ENCODE results near the gene MTRFR. TPM values are rescaled to one million over a fixed set of nuclear protein-coding genes. Genes with fewer than 3 reads are reported as not detected.

MTRFR gene
- total and polyA plus RNA-seq, 2 donors (not counting 1 experiment from before 2014, with no cell fraction given) = 18.7 to 45.5 TPM

DNA sequence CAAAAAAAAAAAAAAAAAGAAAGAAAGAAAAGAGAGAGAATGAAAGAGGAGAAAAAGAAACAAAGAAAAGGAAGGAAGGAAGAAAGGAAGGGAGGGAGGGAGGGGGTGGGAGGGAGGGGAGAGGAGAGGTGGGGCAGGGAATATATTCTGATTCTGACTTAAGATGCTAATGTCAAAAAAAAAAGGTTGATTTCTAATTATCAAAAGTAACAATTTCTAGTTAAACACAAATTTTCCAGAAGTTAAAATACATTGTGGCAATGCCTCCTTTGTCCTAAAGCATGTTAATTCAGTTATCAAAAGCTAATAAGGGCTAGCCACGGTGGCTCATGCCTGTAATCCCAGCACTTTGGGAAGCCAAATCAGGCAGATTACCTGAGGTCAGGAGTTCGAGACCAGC is 7.8 kb upstream of the MTRFR start:
- no peak for TF ChIP-seq EZH2 (IDR thresholded peaks at IDR 0.05; ENCODE audit: borderline replicate concordance, insufficient read depth, low read depth, low read length, poor library complexity, severe bottlenecking)
- Histone ChIP-seq H3K79me2 (ENCODE audit: control insufficient read depth, insufficient read depth, low read length) (peaks cover 34% of the 10 kb centered on the region), H3K4me3 (ENCODE audit: control extremely low read depth in 1 of 5, extremely low read depth in 1 of 5, insufficient read depth in 1 of 5, low read depth in 2 of 5, low read length in 4 of 5) (no peak overlapping the region), H4K20me1 (ENCODE audit: control insufficient read depth, insufficient read depth, low read length, poor library complexity, severe bottlenecking) (no peaks in the 10 kb centered on the region), H3K9ac (ENCODE audit: low read length) (no peak overlapping the region), H3K36me3 (replicated peaks in 1 of 2; ENCODE audit: control extremely low read depth in 1 of 2, control insufficient read depth in 1 of 2, extremely low read depth in 1 of 2, insufficient read depth in 2 of 2, low read length in 1 of 2) (peaks cover 2 to 21% of the 10 kb centered on the region in 2 experiments), H3K4me1 (ENCODE audit: control insufficient read depth in 2 of 2, insufficient read depth in 2 of 2, low read length in 2 of 2) (peaks cover 6 to 7% of the 10 kb centered on the region in 2 donors), H2AFZ (ENCODE audit: insufficient read depth, low read depth, low read length, poor library complexity, severe bottlenecking) (no peak overlapping the region), H3K27ac (ENCODE audit: low read length in 2 of 2) (no peak overlapping the region), H3K9me3 (ENCODE audit: control extremely low read depth in 1 of 3, control insufficient read depth in 2 of 3, insufficient read depth in 1 of 3, low read length in 2 of 3) (no peaks in the 10 kb centered on the region), H3K27me3 (replicated peaks in 1 of 4; ENCODE audit: control extremely low read depth in 1 of 4, control insufficient read depth in 3 of 4, insufficient read depth in 4 of 4, low read length in 3 of 4) (no peaks in the 10 kb centered on the region), H3K4me2 (replicated peaks; ENCODE audit: low read depth, low read length, poor library complexity, severe bottlenecking) (no peak overlapping the region)
- Mint-ChIP-seq H3K27me3 (no peaks in the 10 kb centered on the region), H3K9me3 (ENCODE audit: insufficient read depth) (no peaks in the 10 kb centered on the region), H3K27ac (no peak overlapping the region), H3K4me3 (no peak overlapping the region), H3K4me1 (peaks cover 20% of the 10 kb centered on the region)
- intact Hi-C loops (cut with micrococcal nuclease) = no loop called here
- ChIA-PET CTCF (interaction anchor here (0.5 to 4.1 kb wide), 4 partner anchors 10 to 432 kb away, joined by 3 to 16 read pairs (median 3); no protein-coding TSS in a partner anchor), POLR2A (no interaction called here)
- WGBS (ENCODE audit: insufficient coverage) = 95% methylated on average over 2 of the region's 2 CpGs
- DNase-seq (no peak), ATAC-seq (ENCODE audit: low read depth) (no peak)

DNA sequence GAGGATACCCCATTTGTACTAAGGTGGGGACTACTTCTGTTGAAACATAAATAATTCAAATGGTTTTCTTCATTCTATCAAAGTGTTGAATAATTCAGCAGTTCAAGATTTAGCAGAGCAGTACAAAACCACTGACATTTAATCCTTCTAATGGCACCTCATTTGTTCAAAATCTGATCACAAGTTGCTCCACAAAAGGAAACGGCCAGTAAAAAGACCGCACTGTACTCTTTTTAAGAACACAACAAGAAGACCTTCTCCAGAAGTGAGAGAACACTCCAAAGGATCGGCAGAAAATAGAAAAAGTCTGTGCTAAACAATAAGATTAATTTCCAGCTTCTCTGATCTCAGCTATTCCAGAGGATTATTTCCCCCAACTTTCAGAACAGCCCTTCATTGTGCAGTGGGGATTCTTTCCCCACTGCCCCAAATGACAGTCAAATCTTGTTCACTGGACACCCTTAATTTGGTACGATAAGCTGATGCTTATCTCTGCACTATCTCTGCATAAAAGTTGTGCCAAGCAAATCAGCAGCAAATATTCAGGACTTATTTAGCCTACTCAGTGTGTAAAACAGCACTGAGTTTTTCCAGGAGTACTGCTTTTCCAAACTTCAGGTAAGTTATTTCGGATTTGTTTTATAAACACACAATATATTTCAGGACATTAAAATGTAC is 5.5 kb upstream of the MTRFR start:
- H3K36me3 ChIP-seq (replicated peaks in 1 of 2; ENCODE audit: control extremely low read depth in 1 of 2, control insufficient read depth in 1 of 2, extremely low read depth in 1 of 2, insufficient read depth in 2 of 2, low read length in 1 of 2) = peaks cover 2 to 11% of the 10 kb centered on the region in 2 experiments
- peaks cover 53% of the 10 kb centered on the region for H3K79me2 ChIP-seq (ENCODE audit: control insufficient read depth, insufficient read depth, low read length)
- TF ChIP-seq EZH2 (IDR thresholded peaks at IDR 0.05; ENCODE audit: borderline replicate concordance, insufficient read depth, low read depth, low read length, poor library complexity, severe bottlenecking) = no peak
- TF ChIP-seq, protein P1, sequence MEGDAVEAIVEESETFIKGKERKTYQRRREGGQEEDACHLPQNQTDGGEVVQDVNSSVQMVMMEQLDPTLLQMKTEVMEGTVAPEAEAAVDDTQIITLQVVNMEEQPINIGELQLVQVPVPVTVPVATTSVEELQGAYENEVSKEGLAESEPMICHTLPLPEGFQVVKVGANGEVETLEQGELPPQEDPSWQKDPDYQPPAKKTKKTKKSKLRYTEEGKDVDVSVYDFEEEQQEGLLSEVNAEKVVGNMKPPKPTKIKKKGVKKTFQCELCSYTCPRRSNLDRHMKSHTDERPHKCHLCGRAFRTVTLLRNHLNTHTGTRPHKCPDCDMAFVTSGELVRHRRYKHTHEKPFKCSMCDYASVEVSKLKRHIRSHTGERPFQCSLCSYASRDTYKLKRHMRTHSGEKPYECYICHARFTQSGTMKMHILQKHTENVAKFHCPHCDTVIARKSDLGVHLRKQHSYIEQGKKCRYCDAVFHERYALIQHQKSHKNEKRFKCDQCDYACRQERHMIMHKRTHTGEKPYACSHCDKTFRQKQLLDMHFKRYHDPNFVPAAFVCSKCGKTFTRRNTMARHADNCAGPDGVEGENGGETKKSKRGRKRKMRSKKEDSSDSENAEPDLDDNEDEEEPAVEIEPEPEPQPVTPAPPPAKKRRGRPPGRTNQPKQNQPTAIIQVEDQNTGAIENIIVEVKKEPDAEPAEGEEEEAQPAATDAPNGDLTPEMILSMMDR (IDR thresholded peaks at IDR 0.05) = no peak
- Mint-ChIP-seq H3K27ac (no peak overlapping the region), H3K4me3 (no peak overlapping the region), H3K9me3 (ENCODE audit: insufficient read depth) (no peaks in the 10 kb centered on the region), H3K27me3 (no peaks in the 10 kb centered on the region), H3K4me1 (peaks cover 33% of the 10 kb centered on the region)
- H3K4me2 ChIP-seq (replicated peaks; ENCODE audit: low read depth, low read length, poor library complexity, severe bottlenecking) = no peak overlapping the region
- ChIA-PET POLR2A (no interaction called here), CTCF (interaction anchor here (0.6 to 2.0 kb wide), 4 partner anchors 10 to 184 kb away, joined by 4 to 16 read pairs (median 8); no protein-coding TSS in a partner anchor)
- H3K27ac ChIP-seq (ENCODE audit: low read length in 2 of 2) = no peak overlapping the region
- 40% methylated on average over 2 of the region's 5 CpGs for WGBS (ENCODE audit: insufficient coverage)
- H3K4me3 ChIP-seq (ENCODE audit: control extremely low read depth in 1 of 5, extremely low read depth in 1 of 5, insufficient read depth in 1 of 5, low read depth in 2 of 5, low read length in 4 of 5) = no peak overlapping the region
- no peaks in the 10 kb centered on the region for H3K9me3 ChIP-seq (ENCODE audit: control extremely low read depth in 1 of 3, control insufficient read depth in 2 of 3, insufficient read depth in 1 of 3, low read length in 2 of 3)
- intact Hi-C loops (cut with micrococcal nuclease) = no loop called here
- no peaks in the 10 kb centered on the region for H4K20me1 ChIP-seq (ENCODE audit: control insufficient read depth, insufficient read depth, low read length, poor library complexity, severe bottlenecking)
- no peak overlapping the region for H2AFZ ChIP-seq (ENCODE audit: insufficient read depth, low read depth, low read length, poor library complexity, severe bottlenecking)
- peaks cover 12 to 18% of the 10 kb centered on the region in 2 donors for H3K4me1 ChIP-seq (ENCODE audit: control insufficient read depth in 2 of 2, insufficient read depth in 2 of 2, low read length in 2 of 2)
- H3K9ac ChIP-seq (ENCODE audit: low read length) = no peak overlapping the region
- H3K27me3 ChIP-seq (replicated peaks in 1 of 4; ENCODE audit: control extremely low read depth in 1 of 4, control insufficient read depth in 3 of 4, insufficient read depth in 4 of 4, low read length in 3 of 4) = no peaks in the 10 kb centered on the region
- ATAC-seq (ENCODE audit: low read depth) (no peak), DNase-seq (no peak)

All from B cell (primary cell).